GM18511 (cell line): ENCODE data around the gene TSSK2.

ENCODE experiments used
- ATAC-seq: cut with Tn5 transposase; IDR thresholded peaks from one replicate; pipeline ENCODE4 v1.9.1; 2021; ENCODE audit warnings: mild to moderate bottlenecking, moderate library complexity; ENCODE audit not compliant: unreplicated experiment

TSSK2 gene

GRCh38 chr22:19167106-19167869, 36.2 kb downstream of the TSSK2 start:
- ATAC-seq, result no peak

DNA sequence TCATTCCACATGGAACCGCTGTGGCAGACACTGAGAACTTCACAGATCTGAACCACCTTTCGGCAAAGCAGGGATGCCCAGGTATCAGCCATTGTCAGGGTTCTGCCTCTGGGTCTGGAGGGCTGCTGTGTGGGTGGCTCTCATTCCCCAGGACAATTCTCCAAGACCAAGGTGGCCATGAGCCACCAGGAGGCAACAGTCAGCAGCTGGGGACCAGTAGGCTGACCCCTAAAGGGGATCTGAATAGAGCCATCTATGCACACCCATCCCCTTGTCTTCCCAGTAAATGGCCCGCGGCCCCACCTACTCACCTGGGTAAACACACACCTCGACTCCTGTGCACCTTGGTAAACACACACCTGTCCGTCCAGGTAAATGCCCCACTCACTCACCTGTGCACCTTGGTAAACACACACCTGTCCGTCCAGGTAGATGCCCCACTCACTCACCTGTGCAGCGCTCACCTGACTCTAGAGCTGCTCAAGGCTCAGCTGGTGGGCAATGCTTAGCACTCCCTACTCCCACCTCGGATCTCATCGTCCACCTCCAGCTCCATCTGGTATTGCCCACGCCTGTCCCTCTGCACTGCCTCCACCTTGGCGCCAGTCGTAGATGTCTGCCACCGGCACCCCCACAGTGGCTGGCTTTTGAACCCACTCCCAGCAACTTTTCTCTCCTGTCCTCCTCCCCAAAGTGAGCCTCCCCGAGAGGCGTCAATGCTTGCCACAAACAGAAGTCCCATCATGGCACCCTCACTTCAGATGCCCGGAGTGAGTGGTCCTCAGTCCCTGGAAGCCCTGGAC, 37.2 kb downstream of the TSSK2 start:
- ATAC-seq, result no peak

- ATAC-seq, result no peak
These were observed 38.2 kb downstream of the TSSK2 start for GRCh38 chr22:19169002-19169946.

DNA sequence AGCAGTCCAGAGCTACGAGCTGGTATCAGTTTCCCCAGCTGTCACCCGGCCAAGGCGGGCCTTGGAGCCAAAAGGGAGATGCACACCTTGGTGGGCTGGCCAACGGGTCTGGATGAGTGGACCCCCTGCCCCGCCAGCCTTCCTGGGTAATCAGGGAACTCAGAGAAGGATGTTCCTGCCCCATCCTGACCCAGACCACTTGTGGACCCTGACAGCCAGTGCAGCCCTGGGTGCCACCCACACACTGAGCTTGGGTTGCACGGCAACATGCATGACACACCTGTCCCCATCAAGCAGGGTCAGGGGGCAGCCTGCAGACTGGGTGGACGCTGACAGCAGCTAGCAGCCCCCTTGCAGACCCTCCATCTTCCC, 38.8 kb downstream of the TSSK2 start:
- ATAC-seq, result no peak

DNA sequence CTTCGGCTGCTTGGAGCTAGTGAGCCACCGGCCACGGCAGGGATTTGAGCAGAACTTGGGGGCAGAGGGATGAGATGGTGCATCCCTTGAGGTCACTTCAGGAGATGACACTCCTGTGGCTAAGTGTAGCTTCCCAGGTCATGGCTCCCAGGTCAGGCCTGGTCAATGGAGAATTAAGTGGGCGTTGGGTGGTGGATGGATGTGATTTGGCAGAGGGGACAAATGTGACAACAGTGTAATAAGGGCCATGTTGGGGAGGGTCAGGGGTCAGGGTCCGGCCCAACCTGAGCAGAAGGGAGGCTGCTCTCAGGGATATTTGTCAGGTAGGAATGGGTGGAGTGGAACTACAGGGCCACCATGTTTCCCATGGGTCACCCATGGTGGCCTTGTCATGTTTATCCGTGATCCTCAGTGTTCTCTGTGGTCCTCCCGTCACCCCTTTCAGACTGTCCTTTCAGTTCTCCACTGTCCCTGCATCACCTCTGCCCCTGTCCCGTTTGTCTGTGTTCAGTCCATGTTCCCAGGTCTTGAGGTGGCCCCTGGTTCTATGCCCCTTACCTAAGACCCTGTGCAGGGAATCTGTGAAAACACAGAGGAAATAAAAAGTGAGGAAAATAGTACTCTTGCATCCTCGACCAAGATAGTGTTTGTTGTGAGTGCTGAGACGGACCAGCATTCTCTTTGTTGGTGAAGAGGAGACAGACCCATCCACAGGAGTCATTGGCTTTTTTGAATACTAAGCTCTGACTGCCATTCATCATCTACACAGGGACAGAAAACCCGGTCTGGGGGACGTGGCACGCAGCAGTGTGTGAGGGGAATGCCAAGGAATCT, 41.3 kb downstream of the TSSK2 start:
- no peak for ATAC-seq

- ATAC-seq, result no peak
These were observed 42.2 kb downstream of the TSSK2 start for GRCh38 chr22:19173047-19174035.

DNA sequence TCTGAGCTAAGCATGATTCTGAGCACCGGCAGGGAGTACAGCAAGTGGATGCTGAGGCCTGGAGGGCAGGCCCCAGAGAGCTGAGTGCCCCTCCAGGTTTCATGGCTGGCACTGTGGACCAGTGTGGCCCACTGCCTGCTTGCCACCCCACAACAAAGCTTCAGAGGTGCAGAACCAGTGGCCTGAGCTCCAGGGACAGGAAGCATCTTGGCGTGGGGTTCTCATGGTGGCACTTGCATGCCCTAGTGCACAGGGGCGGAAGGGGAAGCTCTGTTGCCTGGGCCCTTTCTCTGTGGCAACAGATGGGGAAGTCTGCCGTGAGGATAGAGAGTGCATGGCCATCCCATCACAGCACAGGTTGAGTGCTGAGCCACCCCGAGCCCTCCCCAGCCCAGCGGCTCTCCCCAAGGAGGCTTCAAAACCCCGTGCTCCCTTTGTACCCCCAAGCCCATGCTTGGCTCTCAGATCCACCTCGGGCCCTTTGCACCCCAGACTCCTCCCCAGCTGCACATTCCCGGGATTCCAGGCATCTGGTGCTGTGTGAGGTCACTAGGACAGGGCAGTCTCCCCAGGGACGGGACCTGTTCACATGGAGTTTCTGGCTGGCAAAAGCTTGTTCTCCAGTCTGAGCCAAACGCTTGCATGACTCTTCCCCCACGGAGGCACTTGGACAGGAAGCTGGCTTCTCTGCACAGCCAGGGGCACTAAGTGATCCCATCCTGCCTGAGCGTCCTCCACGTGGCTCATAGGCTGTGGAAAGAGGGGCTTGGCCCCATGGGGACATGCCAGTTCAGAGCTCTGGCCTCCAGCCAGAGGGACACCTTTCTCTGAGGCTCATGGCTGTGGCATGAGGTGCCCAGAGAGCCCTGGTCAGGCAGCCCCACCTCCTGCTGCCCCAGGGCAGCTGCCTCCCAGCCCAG, 43.3 kb downstream of the TSSK2 start:
- no peak for ATAC-seq

DNA sequence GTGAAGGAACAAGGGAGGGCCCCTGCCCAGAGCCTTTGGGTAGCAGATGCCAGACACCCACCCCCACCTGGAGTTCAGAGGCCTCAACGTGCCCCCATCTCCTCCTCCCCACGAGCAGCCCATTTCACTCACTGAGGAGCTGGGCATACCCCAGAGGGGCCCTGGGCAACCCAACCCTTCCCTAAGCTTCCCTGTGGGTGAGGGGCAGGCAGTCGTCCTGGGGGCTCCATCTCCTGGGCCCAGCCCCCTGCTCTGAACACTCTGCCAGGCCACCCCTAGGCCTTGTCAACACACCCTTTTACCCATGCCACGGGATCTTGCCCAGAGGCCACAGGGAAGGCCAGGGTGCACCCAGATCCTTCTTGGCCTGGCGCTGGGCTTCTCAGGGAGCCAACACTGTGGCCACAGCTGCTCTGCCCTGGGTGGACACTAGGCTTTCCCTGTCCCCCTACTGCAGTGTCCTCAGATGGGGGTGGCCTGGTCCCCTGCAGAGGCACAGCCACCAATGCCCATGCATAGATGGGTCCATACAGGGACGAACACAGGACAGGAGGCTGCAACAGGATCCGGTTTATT, 44.0 kb downstream of the TSSK2 start:
- ATAC-seq, result no peak

DNA sequence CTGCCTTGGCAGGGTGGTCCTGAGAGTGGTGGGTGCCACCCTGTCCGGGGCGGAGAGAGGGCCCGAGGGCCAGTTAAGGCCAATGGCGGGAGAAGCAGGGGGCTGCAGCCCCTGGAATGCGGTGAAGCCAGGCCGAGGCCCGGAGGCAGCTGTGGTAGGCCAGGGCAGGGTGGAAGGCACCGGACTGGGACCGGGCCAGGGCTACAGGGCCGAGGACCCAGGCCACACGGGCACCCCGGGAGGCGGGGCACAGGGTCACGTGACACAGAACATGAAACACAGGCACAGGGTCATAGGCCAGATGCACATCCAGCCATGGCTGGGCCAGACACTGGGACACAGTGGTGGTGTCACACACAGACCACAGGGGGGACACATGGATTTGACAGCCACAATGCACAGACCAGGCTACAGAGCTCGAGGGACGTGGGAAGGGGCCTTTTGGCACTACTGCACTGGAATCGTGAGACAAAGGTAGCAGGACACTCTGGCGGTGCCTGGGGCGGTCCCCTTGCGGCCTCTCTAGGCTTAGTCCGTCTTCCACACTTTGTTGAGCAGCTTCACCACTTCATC, 44.6 kb downstream of the TSSK2 start:
- ATAC-seq, result no peak

DNA sequence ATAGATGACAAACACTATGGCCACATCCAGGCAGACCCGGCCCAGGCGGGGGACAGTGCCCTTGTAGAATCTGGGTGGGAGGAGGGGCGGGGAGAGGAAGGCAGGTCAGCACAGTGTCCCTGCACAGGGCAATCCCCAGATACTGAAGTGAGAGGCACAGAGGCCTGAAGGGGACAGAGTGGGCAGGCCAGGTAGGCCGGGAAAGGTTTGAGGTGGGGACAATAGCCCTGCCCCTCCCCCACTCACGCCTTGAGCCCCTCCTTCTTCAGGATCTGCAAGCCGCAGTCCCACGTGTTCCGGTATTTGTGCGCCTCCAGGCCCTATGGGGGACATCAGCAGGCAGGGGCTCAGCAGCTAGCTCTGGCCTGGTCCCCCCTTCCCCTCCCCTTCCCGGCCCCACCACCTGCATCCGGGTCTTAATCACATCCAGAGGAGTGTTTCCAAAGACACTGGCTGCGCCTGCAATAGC, 45.1 kb downstream of the TSSK2 start:
- no peak for ATAC-seq

GRCh38 chr22:19176732-19177131, 45.6 kb downstream of the TSSK2 start:
- ATAC-seq, result no peak

DNA sequence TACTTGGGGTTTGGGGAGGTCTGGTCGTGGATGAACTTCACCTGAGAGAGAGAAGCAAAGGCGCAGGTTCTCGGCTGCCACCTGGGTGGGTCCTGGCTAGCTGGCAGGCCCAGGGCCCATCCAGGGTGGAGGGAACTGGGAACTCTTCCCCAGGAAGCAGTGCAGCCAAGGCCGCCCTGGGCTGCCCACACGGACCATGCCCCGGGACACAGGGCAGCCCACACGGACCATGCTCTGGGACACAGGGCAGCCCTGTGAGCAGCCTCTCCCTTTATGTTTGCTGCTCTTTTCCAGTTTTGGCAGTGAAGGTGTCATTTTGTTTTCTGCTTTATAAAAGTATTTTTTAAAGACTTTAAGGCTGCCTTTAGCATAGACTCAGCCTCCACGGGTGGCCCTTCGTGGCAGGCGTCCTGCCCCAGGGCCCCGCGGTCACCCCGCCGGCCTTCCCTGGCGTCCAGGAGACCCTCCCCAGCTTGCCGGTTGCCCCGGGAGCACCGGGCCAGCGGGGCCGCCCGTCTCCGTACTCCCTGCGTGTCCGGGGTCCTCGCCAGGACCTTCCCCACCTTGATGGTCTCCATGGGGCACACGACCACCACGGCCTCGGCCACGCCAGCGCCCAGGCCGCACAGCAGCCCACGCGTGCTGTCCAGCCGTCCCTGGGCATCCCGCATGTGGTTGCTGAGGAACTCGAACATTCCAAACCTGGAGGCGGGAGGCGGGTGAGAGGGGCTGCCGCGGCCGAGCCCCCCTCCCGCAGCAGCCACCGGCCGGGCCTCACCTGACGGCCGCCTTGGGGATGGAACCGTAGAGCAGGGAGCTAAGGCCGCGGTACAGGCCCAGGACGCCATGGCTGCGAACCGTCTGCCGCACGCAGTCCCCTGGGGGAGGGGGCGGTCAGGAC, 46.3 kb downstream of the TSSK2 start:
- ATAC-seq, result no peak

DNA sequence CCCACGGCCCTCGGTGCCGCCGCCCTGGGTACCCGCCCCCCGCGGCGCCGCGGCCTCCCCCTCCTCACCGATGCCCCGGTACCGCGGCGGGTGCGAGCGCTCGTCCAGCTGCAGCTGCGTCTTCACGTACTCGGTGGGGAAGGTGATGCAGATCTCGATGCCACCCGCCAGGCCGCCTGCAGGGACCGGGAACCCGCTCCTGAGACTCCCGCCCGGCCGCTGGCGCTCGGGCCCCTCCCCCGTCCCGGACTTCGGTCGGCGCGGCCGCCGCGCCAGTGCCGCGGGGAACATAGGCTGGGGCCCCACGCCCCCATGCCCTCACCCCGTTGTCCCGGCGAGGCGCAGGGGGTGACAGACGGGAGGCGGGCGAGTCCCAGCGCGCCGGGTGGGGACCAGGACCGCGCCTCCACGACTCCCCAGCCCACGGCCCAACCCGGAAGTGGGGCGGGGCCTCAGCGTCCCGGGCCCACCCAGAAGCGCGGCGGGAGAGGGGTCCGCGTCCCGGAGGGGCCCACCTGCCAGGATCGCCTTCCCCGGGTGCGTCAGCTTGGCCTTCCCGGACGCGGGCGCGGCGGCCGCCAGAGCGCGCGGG, 47.1 kb downstream of the TSSK2 start:
- peak; percentile 37 for ATAC-seq

GRCh38 chr22:19178657-19179496, 47.8 kb downstream of the TSSK2 start, which contains the start of gene SLC25A1:
TSS of gene SLC25A1 (minus strand) at chr22:19178736. CDS start at chr22:19178673, 63 bp downstream.
- ATAC-seq, result peak; percentile 75
